Measurements from ENCODE around the gene TMEM33.

- TF ChIP-seq CTCF (IDR thresholded peaks at IDR 0.05 in 2 of 3, conservative IDR thresholded peaks at IDR 0.05 in 1 of 3; ENCODE audit: borderline replicate concordance in 1 of 3, insufficient read depth in 1 of 3, low read depth in 2 of 3, low read length in 2 of 3) (no peak), ZFX (IDR thresholded peaks at IDR 0.05) (no peak), POLR2AphosphoS5 (IDR thresholded peaks at IDR 0.05; ENCODE audit: low read depth, low read length) (no peak), ZNF274 (IDR thresholded peaks at IDR 0.05; ENCODE audit: low read depth, low read length) (no peak), POLR2A (IDR thresholded peaks at IDR 0.05; ENCODE audit: borderline replicate concordance, extremely low read depth, insufficient read depth, insufficient read length) (no peak), TCF7L2 (IDR thresholded peaks at IDR 0.05; ENCODE audit: borderline replicate concordance, extremely low read depth, insufficient read depth, insufficient read length) (no peak), EZH2phosphoT487 (IDR thresholded peaks at IDR 0.05; ENCODE audit: borderline replicate concordance) (no peak), ZBTB33 (IDR thresholded peaks at IDR 0.05; ENCODE audit: extremely low read depth, insufficient replicate concordance, low read length) (no peak)
These were observed 1.2 kb upstream of the TMEM33 start for GRCh38 chr4:41933997-41934503.

All from HCT116 (cell line).